Gastrocnemius medialis (tissue), 4 donors: ENCODE measurements around the gene MLXIP. TPM values are rescaled to one million over a fixed set of nuclear protein-coding genes. Genes with fewer than 3 reads are reported as not detected.

Experiments
- ATAC-seq, 2 donors: fragments of 150-250 bp; one replicate each; pipeline ENCODE4 v1.9.1; 2016
- DNase-seq, 2 donors: peaks; one replicate each; pipeline ENCODE4 v3.0.0-alpha.2; 2019
- H3K27ac ChIP-seq, 4 donors: fragments of 200-600 bp; sonication (generic); 1 replicate in 1 of 4; 2 replicates in 3 of 4; pipeline ENCODE4 v1.5.1; 2016 to 2018; ENCODE audit warnings: mild to moderate bottlenecking in 2 of 4, moderate library complexity in 1 of 4
- H3K27me3 ChIP-seq, 3 donors: fragments of 200-600 bp; sonication (generic) in 2 of 3; 1 replicate in 1 of 3; 2 replicates in 2 of 3; pipeline versions ENCODE4 v1.5.1 to v1.6.0; 2016 to 2019; ENCODE audit warnings: mild to moderate bottlenecking in 1 of 3, moderate library complexity in 1 of 3
- H3K36me3 ChIP-seq, 2 donors: fragments of 200-600 bp; sonication (generic) in 1 of 2; one replicate each; pipeline ENCODE4 v1.5.1; 2017 to 2018
- H3K4me1 ChIP-seq, 2 donors: fragments of 200-600 bp; sonication (generic) in 1 of 2; one replicate each; pipeline ENCODE4 v1.5.1; 2016 to 2017; ENCODE audit warnings: mild to moderate bottlenecking in 2 of 2
- H3K4me3 ChIP-seq, 4 donors: fragments of 200-600 bp; sonication (generic) in 3 of 4; 1 replicate in 1 of 4; 2 replicates in 3 of 4; pipeline ENCODE4 v1.5.1; 2016 to 2019; ENCODE audit warnings: mild to moderate bottlenecking in 2 of 4
- H3K9me3 ChIP-seq, 3 donors: fragments of 200-600 bp; sonication (generic) in 2 of 3; 1 replicate in 1 of 3; 2 replicates in 2 of 3; pipeline ENCODE4 v1.5.1; 2016 to 2019
- POLR2A ChIP-seq, 2 donors: fragments of 450-650 bp; IDR thresholded peaks; one replicate each; pipeline ENCODE4 v1.6.1; 2017; ENCODE audit warnings: antibody characterized with exemption in 2 of 2, mild to moderate bottlenecking in 2 of 2, moderate library complexity in 2 of 2
- in situ Hi-C, 4 donors: fragments of 200-750 bp; cut with MboI; loops; one replicate each; pipeline versions ENCODE4 v1.15.0 to v1.8.0; 2017; ENCODE audit warnings: low sequenced_read_pairs in 4 of 4
- intact Hi-C: fragments of 100-400 bp; cut with DNase I; formaldehyde crosslinking; loops from one replicate; pipeline ENCODE4 v1.15.1; 2023; ENCODE audit warnings: low total_unique reads
- total RNA-seq, 4 donors: library from RNA; depleted of rRNA; stranded (reverse); fragments of >200 nt; gene quantifications; one replicate each; pipeline versions ENCODE4 v1.1.0 to v1.2.3, GENCODE V29; 2016
- TF ChIP-seq, protein P1 (sequence below), 5 experiments: fragments of 450-650 bp in 3 of 5; fragments of 200-600 bp in 2 of 5; sonication (generic) in 2 of 5; IDR thresholded peaks in 4 of 5; conservative IDR thresholded peaks in 1 of 5; 1 replicate in 4 of 5; 2 replicates in 1 of 5; pipeline ENCODE4 v1.5.1; 2016 to 2019; ENCODE audit warnings: antibody characterized with exemption in 5 of 5, mild to moderate bottlenecking in 3 of 5, moderate library complexity in 3 of 5

MLXIP gene
- total RNA-seq, 4 donors from 2014 or later, result 36.6 to 89.4 (median 79.7) TPM

DNA sequence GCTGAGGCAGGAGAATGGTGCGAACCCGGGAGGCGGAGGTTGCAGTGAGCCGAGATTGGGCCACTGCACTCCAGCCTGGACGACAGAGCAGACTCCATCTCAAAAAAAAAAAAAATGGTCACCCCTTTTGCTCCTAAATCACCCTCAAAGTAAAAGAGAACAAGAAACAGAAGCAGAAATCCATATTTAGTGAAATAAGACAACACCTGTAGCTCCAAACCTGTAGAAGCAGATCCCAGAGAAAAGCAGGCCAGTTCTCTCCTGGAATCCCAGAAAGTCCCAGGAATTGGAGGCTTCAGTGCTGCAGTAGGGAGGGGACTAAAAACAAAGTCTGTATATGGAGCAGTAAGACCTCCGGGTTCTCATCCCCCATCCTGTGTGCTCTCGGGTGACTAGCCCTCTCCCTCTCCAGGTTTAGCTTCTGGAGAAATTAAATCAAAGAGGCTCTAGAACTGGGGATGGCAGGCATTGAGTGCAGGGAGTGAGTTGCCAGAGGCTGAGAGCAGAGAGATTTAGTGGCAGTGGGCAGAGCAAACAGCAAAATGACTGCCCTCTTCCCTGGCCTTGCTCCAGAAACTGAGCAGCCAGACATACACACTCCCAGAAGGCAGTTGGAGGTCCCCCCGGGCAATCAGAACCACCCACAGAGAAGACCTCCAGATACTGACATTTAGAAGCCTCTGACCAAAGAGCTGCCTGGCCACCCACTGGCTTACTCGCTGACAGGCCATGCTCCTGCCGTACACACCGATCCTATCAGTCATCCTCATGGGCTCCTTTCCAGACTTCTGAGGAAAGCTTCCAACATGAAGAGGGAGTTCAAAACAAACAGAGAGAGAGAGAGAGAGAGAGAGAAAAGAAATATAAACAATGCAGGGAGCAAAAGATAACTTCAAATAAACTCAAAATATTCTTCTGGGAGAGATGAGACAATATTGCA, 6.3 kb upstream of the MLXIP start:
- Histone ChIP-seq H3K36me3 (no peaks in the 10 kb centered on the region), H3K27ac (peak overlapping the region; percentile 86 to 96 (median 93)), H3K27me3 (no peaks in the 10 kb centered on the region), H3K4me1 (peaks cover 21 to 26% of the 10 kb centered on the region in 2 donors), H3K9me3 (no peaks in the 10 kb centered on the region), H3K4me3 (peak overlapping the region in 1 of 4 donors; percentile 19)
- intact Hi-C loops, result loop anchor here (10.0 kb wide), 1 partner anchor 358 kb away; the partner anchor contains the start of gene TMEM120B
- DNase-seq (peak; percentile 87), ATAC-seq (peak; percentile 98)
- in situ Hi-C loops, result no loop called here
- TF ChIP-seq, protein P1, sequence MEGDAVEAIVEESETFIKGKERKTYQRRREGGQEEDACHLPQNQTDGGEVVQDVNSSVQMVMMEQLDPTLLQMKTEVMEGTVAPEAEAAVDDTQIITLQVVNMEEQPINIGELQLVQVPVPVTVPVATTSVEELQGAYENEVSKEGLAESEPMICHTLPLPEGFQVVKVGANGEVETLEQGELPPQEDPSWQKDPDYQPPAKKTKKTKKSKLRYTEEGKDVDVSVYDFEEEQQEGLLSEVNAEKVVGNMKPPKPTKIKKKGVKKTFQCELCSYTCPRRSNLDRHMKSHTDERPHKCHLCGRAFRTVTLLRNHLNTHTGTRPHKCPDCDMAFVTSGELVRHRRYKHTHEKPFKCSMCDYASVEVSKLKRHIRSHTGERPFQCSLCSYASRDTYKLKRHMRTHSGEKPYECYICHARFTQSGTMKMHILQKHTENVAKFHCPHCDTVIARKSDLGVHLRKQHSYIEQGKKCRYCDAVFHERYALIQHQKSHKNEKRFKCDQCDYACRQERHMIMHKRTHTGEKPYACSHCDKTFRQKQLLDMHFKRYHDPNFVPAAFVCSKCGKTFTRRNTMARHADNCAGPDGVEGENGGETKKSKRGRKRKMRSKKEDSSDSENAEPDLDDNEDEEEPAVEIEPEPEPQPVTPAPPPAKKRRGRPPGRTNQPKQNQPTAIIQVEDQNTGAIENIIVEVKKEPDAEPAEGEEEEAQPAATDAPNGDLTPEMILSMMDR (IDR thresholded peaks at IDR 0.05 in 4 of 5, conservative IDR thresholded peaks at IDR 0.05 in 1 of 5), result peak in 1 of 5 experiments; percentile 50
- TF ChIP-seq POLR2A (IDR thresholded peaks at IDR 0.05), result peak; percentile 33 to 45

DNA sequence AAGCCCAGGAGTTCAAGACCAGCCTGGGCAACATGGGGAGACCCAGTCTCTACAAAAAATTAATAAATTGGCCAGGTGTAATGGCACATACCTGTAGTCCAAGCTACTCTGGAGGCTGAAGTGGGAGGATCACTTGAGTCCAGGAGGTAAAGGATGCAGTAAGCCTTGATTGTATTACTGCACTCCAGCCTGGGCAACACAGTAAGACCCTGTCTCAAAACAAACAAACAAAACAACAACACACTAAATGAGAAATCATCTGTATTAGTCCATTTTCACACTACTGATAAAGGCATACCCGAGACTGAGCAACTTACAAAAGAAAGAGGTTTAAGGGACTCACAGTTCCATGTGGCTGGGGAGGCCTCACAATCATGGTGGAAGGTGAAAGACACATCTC, 4.7 kb upstream of the MLXIP start:
- in situ Hi-C loops (no loop called here), intact Hi-C loops (loop anchor here (10.0 kb wide), 1 partner anchor 359 kb away; the partner anchor contains the start of gene TMEM120B)
- DNase-seq, result no peak
- no peaks in the 10 kb centered on the region for H3K9me3 ChIP-seq
- no peak overlapping the region for H3K4me3 ChIP-seq
- TF ChIP-seq, protein P1 (IDR thresholded peaks at IDR 0.05 in 4 of 5, conservative IDR thresholded peaks at IDR 0.05 in 1 of 5), result no peak
- TF ChIP-seq POLR2A (IDR thresholded peaks at IDR 0.05), result no peak
- no peaks in the 10 kb centered on the region for H3K27me3 ChIP-seq
- no peaks in the 10 kb centered on the region for H3K36me3 ChIP-seq
- H3K4me1 ChIP-seq, result peaks cover 29 to 31% of the 10 kb centered on the region in 2 donors
- ATAC-seq, result no peak
- peak overlapping the region in 3 of 4 donors; percentile 86 to 96 (median 91) for H3K27ac ChIP-seq

DNA sequence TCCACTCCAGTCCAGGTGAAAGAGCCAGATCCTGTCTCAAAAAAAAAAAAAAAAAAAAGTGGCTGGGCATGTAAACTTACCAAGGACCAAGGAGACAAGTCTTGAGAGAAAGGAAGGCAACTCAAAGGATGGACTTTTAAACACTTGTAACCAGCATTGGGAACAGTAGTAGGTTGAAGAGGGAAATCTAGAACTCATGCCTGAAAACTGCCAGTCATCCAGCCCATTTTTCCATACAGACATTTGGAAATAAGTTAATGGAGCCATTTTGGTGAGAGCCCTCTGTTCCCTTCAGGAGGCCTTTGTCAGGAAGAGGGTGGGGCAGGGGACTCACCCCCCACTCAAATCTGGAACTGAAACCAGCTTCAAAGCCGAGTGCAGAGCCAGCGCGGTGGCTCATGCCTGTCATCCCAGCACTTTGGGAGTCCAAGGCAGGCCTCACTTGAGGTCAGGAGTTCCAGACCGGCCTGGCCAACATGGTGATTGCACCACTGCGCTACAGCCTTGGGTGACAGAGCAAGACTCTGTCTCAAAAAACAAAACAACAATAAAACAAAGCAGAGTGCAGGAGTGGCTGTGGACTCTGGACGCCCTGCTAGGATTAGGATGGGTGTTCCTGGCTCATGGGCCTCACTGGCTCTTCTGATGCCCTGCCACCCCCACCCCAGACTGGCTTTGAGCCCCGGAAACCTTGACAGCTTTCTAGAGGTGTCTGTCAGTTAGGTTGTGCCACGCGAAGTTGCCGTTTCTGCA, 1.6 kb upstream of the MLXIP start:
- H3K27ac ChIP-seq, result peak overlapping the region; percentile 91 to 97 (median 96)
- H3K4me1 ChIP-seq, result peaks cover 38 to 41% of the 10 kb centered on the region in 2 donors
- intact Hi-C loops, result loop anchor here (10.0 kb wide), 1 partner anchor 362 kb away; the partner anchor contains the start of gene TMEM120B
- no peak overlapping the region for H3K4me3 ChIP-seq
- H3K9me3 ChIP-seq, result no peaks in the 10 kb centered on the region
- in situ Hi-C loops, result no loop called here
- no peak for ATAC-seq
- no peaks in the 10 kb centered on the region for H3K27me3 ChIP-seq
- H3K36me3 ChIP-seq, result no peaks in the 10 kb centered on the region
- no peak for DNase-seq
- TF ChIP-seq, protein P1 (IDR thresholded peaks at IDR 0.05 in 4 of 5, conservative IDR thresholded peaks at IDR 0.05 in 1 of 5), result no peak
- TF ChIP-seq POLR2A (IDR thresholded peaks at IDR 0.05), result no peak

DNA sequence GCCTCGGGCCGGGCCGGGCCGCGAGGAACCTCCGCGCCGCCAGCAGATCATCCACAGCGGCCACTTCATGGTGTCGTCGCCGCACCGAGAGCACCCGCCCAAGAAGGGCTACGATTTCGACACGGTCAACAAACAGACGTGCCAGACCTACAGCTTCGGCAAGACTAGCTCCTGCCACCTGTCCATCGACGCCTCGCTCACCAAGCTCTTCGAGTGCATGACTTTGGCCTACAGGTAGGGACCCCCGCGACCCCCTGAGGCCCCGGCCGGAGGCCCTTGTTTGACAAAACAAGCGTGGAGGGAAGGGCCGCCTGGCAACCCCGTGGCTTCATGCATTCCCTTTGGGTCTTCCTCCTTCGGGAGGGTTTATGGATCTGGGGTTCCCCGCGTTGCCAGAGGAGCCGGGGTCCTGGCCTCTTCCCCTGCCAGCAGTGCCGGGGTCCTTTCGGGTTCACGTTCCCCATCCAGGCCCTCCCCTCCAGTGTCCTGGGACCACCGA, 526 bp downstream of the MLXIP start:
- peaks cover 0 to under 1% of the 10 kb centered on the region in 2 donors for H3K36me3 ChIP-seq
- H3K4me1 ChIP-seq, result peaks cover 47 to 49% of the 10 kb centered on the region in 2 donors
- DNase-seq (peak; percentile 40 to 77), ATAC-seq (peak; percentile 34 to 49)
- no peaks in the 10 kb centered on the region for H3K9me3 ChIP-seq
- H3K4me3 ChIP-seq, result peak overlapping the region; percentile 65 to 86 (median 76)
- in situ Hi-C loops (no loop called here), intact Hi-C loops (loop anchor here (2.0 to 10.0 kb wide), 3 partner anchors 20 to 364 kb away; partner anchors contain the start of gene TMEM120B)
- peak overlapping the region; percentile 91 to 97 (median 96) for H3K27ac ChIP-seq
- no peak for TF ChIP-seq POLR2A (IDR thresholded peaks at IDR 0.05)
- TF ChIP-seq, protein P1 (IDR thresholded peaks at IDR 0.05 in 4 of 5, conservative IDR thresholded peaks at IDR 0.05 in 1 of 5), result no peak
- H3K27me3 ChIP-seq, result no peaks in the 10 kb centered on the region
